Neuronal stem cell (in vitro differentiated cells): Measurements from ENCODE around the gene TRIM45.

Experiments used
- DNase-seq: peaks from one replicate; pipeline ENCODE4 v3.0.0-alpha.2; 2013; ENCODE audit warnings: low spot score
- H2AFZ ChIP-seq: one replicate; pipeline ENCODE4 v1.6.1; 2013; ENCODE audit warnings: mild to moderate bottlenecking, low read length, inconsistent platforms
- H2AK5ac ChIP-seq: 2 replicates; pipeline ENCODE4 v1.6.1; 2013; ENCODE audit warnings: low read depth, mild to moderate bottlenecking, inconsistent platforms, low read length, moderate library complexity, mixed read lengths
- H2BK120ac ChIP-seq: 2 replicates; pipeline ENCODE4 v1.6.1; 2013; ENCODE audit warnings: low read depth, mild to moderate bottlenecking, inconsistent platforms, low read length, moderate library complexity, mixed read lengths
- H2BK12ac ChIP-seq: one replicate; pipeline ENCODE4 v1.6.1; 2013; ENCODE audit warnings: low read length, inconsistent platforms
- H2BK15ac ChIP-seq: 2 replicates; pipeline ENCODE4 v1.6.1; 2013; ENCODE audit warnings: mild to moderate bottlenecking, low read length, inconsistent platforms, mixed read lengths
- H2BK5ac ChIP-seq: one replicate; pipeline ENCODE4 v1.6.1; 2013; ENCODE audit warnings: inconsistent platforms, mild to moderate bottlenecking, low read length, moderate library complexity
- H3K14ac ChIP-seq: one replicate; pipeline ENCODE4 v1.6.1; 2013; ENCODE audit warnings: low read length, inconsistent platforms
- H3K18ac ChIP-seq: 2 replicates; pipeline ENCODE4 v1.6.1; 2013; ENCODE audit warnings: low read length, inconsistent platforms
- H3K23ac ChIP-seq: 2 replicates; pipeline ENCODE4 v1.6.1; 2013; ENCODE audit warnings: low read depth, mild to moderate bottlenecking, mixed read lengths, low read length, inconsistent platforms; ENCODE audit not compliant: poor library complexity
- H3K27ac ChIP-seq: replicated peaks from 3 replicates; pipeline ENCODE4 v1.5.1; 2013; ENCODE audit warnings: low read length, inconsistent platforms
- H3K27me3 ChIP-seq, 3 experiments: 2 replicates each; pipeline ENCODE4 v1.6.1; 2013; ENCODE audit warnings: low read length in 3 of 3, mild to moderate bottlenecking in 2 of 3, inconsistent platforms in 1 of 3, low read depth in 1 of 3, mixed read lengths in 1 of 3, moderate library complexity in 1 of 3; ENCODE audit not compliant: control insufficient read depth in 3 of 3, insufficient read depth in 3 of 3
- H3K36me3 ChIP-seq, 2 donors: replicated peaks in 1 of 2; 2 replicates each; pipeline ENCODE4 v1.6.1; 2013; ENCODE audit warnings: low read length in 2 of 2; ENCODE audit not compliant: control insufficient read depth in 2 of 2, insufficient read depth in 2 of 2
- H3K4ac ChIP-seq: 2 replicates; pipeline ENCODE4 v1.6.1; 2013; ENCODE audit warnings: inconsistent platforms, mild to moderate bottlenecking, low read length, moderate library complexity
- H3K4me1 ChIP-seq, 2 donors: 1 replicate in 1 of 2; 2 replicates in 1 of 2; pipeline ENCODE4 v1.6.1; 2013; ENCODE audit warnings: low read length in 2 of 2, low read depth in 1 of 2; ENCODE audit not compliant: control insufficient read depth in 2 of 2, insufficient read depth in 1 of 2
- H3K4me2 ChIP-seq: one replicate; pipeline ENCODE4 v1.6.1; 2013; ENCODE audit warnings: mild to moderate bottlenecking, low read length, inconsistent platforms; ENCODE audit not compliant: insufficient read depth, poor library complexity, severe bottlenecking
- H3K4me3 ChIP-seq, 2 donors: 2 replicates each; pipeline ENCODE4 v1.5.1; 2013; ENCODE audit warnings: low read length in 2 of 2, mild to moderate bottlenecking in 2 of 2, inconsistent platforms in 1 of 2, moderate library complexity in 1 of 2
- H3K79me1 ChIP-seq: one replicate; pipeline ENCODE4 v1.6.1; 2013; ENCODE audit warnings: low read depth, mild to moderate bottlenecking, inconsistent platforms, low read length, moderate library complexity
- H3K9ac ChIP-seq: one replicate; pipeline ENCODE4 v1.6.1; 2013; ENCODE audit warnings: mild to moderate bottlenecking, low read depth, low read length, inconsistent platforms; ENCODE audit not compliant: poor library complexity
- H3K9me3 ChIP-seq, 2 donors: replicated peaks in 1 of 2; 2 replicates each; pipeline versions ENCODE3 to v1.6.1; 2013; ENCODE audit warnings: low read length in 2 of 2, mild to moderate bottlenecking in 2 of 2, inconsistent platforms in 1 of 2, low read depth in 1 of 2, mixed read lengths in 1 of 2, moderate library complexity in 1 of 2; ENCODE audit not compliant: control insufficient read depth in 2 of 2, insufficient read depth in 1 of 2
- H4K8ac ChIP-seq: one replicate; pipeline ENCODE4 v1.6.1; 2013; ENCODE audit warnings: low read depth, mild to moderate bottlenecking, inconsistent platforms, low read length, moderate library complexity
- H4K91ac ChIP-seq: one replicate; pipeline ENCODE4 v1.6.1; 2013; ENCODE audit warnings: low read length, low read depth, mild to moderate bottlenecking, inconsistent platforms; ENCODE audit not compliant: poor library complexity
- WGBS, 2 donors: extraction: QIAGEN DNeasy Blood & Tissue Kit; methylation state at CpG; one replicate each; pipeline ENCODE4 v1.1.7; 2013; ENCODE audit warnings: missing lambda C conversion rate in 2 of 2, mixed read lengths in 1 of 2; ENCODE audit not compliant: insufficient read length in 2 of 2, insufficient replicate concordance in 1 of 2; ENCODE audit errors: extremely low coverage in 2 of 2; 5-methylcytosine and 5-hydroxymethylcytosine counted together

Gene TRIM45

GRCh38 chr1:117124661-117125060, 3.1 kb upstream of the TRIM45 start:
- peaks cover 6 to 13% of the 10 kb centered on the region in 2 donors for H3K4me1 ChIP-seq

DNA sequence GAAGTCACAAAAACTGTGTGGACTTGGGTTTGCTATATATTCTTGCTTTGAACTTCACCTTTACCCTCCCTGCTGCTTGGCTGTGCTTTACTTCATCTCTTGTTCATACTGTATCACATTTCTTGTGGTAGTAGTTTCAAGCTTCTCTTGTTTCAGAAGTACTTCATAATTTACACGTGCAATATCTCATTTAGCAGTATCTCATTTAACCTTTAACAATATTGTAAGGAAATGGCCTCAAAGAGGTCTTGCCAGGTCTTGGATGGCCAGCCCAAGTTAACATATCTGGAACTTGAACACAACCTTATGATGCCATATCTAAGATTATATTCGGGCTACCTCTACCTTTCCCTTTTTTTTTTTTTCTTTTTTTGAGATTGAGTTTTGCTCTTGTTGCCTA, 1.7 kb upstream of the TRIM45 start:
- Histone ChIP-seq H2AFZ (no peak overlapping the region), H3K18ac (no peak overlapping the region), H3K9me3 (no peaks in the 10 kb centered on the region), H3K27ac (no peak overlapping the region), H2BK120ac (no peak overlapping the region), H3K79me1 (no peaks in the 10 kb centered on the region), H3K9ac (no peak overlapping the region), H4K8ac (no peak overlapping the region), H2AK5ac (no peak overlapping the region), H3K36me3 (peaks cover 2 to 7% of the 10 kb centered on the region in 2 donors), H3K4me1 (peaks cover 6 to 13% of the 10 kb centered on the region in 2 donors), H2BK15ac (no peak overlapping the region), H3K4me2 (no peak overlapping the region), H3K14ac (no peak overlapping the region), H3K27me3 (no peaks in the 10 kb centered on the region), H3K4ac (no peak overlapping the region), H2BK12ac (no peak overlapping the region), H2BK5ac (no peak overlapping the region), H4K91ac (no peak overlapping the region), H3K4me3 (no peak overlapping the region), H3K23ac (no peak overlapping the region)
- no peak for DNase-seq
- WGBS, 2 donors, result no CpG with 5 or more reads among the region's 2 CpGs

More at GRCh38 chr1:117124661-117125060, 3.1 kb upstream of the TRIM45 start:
- Histone ChIP-seq H3K4me2 (no peak overlapping the region), H3K4me3 (no peak overlapping the region), H3K23ac (no peak overlapping the region), H2BK120ac (no peak overlapping the region), H4K91ac (no peak overlapping the region), H3K18ac (no peak overlapping the region), H3K27ac (no peak overlapping the region), H3K27me3 (no peaks in the 10 kb centered on the region), H3K14ac (no peak overlapping the region), H3K9ac (no peak overlapping the region), H3K4ac (no peak overlapping the region), H3K9me3 (no peaks in the 10 kb centered on the region), H4K8ac (no peak overlapping the region), H3K79me1 (no peaks in the 10 kb centered on the region), H2AFZ (no peak overlapping the region), H3K36me3 (no peaks in the 10 kb centered on the region), H2BK5ac (no peak overlapping the region), H2BK15ac (no peak overlapping the region), H2AK5ac (no peak overlapping the region), H2BK12ac (no peak overlapping the region)
- no peak for DNase-seq
- no CpG with 5 or more reads among the region's 1 CpG for WGBS, 2 donors

GRCh38 chr1:117122330-117123025, 929 bp upstream of the TRIM45 start:
- Histone ChIP-seq H3K79me1 (no peaks in the 10 kb centered on the region), H2BK5ac (peak overlapping the region; percentile 84), H3K9ac (peak overlapping the region; percentile 84), H2BK12ac (no peak overlapping the region), H3K4ac (peak overlapping the region; percentile 7), H3K9me3 (no peaks in the 10 kb centered on the region), H4K91ac (peak overlapping the region; percentile 50), H2AK5ac (no peak overlapping the region), H3K18ac (peak overlapping the region; percentile 98), H3K4me1 (peaks cover 6 to 11% of the 10 kb centered on the region in 2 donors), H3K27me3 (no peaks in the 10 kb centered on the region), H4K8ac (no peak overlapping the region), H2AFZ (peak overlapping the region; percentile 98), H2BK120ac (no peak overlapping the region), H3K36me3 (peaks cover 8 to 15% of the 10 kb centered on the region in 2 donors), H3K23ac (peak overlapping the region; percentile 52), H3K14ac (peak overlapping the region; percentile 42), H3K27ac (peak overlapping the region; percentile 97), H3K4me3 (peak overlapping the region; percentile 83 to 92), H2BK15ac (peak overlapping the region; percentile 45), H3K4me2 (peak overlapping the region; percentile 84)
- DNase-seq, result peak; percentile 75
- WGBS, 2 donors, result no CpG with 5 or more reads among the region's 32 CpGs

DNA sequence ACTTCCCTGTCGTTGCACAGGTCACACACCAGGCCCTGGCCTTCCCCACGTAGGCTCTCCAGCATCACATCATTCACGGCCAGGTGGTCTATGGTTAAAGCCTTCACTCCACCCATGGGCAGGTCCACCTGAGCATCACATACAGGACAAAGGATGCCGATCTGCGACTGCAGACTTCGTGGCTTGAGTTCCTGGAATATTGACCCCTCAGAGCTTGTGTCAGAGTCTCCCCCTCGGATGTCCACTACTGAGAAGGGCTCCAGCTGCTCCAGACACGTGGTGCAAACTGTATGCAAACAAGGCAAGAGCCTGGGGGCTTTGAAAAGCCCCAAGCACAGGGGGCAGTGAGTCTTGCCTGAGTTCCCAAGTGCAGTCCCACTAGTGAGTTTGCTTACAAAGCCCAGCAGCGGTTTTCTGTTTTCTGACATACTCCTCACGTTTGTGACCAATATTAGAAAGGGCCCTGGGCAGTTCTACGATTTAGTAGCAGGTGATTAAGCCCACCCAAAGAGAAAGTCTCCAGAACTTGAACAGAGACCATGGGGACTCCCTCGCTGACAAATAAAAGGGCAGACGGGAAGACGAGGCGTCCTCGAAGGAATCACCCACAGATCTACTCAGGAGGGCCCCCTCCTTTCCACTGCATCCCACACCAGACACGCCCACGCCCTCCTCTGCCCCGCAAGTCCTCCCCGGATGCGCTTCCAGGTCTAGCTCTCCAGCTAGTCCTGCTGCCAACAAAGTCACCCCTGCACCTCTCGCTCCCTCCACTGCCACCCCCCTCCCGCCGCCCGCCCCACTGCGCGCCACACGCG, 568 bp downstream of the TRIM45 start:
- Histone ChIP-seq H3K14ac (no peak overlapping the region), H2BK15ac (no peak overlapping the region), H3K36me3 (peaks cover 12 to 30% of the 10 kb centered on the region in 2 donors), H2AK5ac (no peak overlapping the region), H2BK5ac (no peak overlapping the region), H3K27me3 (no peaks in the 10 kb centered on the region), H3K4ac (no peak overlapping the region), H3K23ac (peak overlapping the region; percentile 52), H4K8ac (no peak overlapping the region), H4K91ac (no peak overlapping the region), H3K79me1 (no peaks in the 10 kb centered on the region), H3K4me1 (peaks cover 6 to 11% of the 10 kb centered on the region in 2 donors), H3K9ac (peak overlapping the region; percentile 95), H3K4me3 (peak overlapping the region; percentile 83 to 92), H2BK12ac (no peak overlapping the region), H3K18ac (peak overlapping the region; percentile 40), H2AFZ (peak overlapping the region; percentile 98), H3K9me3 (no peaks in the 10 kb centered on the region), H2BK120ac (no peak overlapping the region), H3K4me2 (peak overlapping the region; percentile 66), H3K27ac (peak overlapping the region; percentile 97)
- no peak for DNase-seq
- WGBS, 2 donors, result no CpG with 5 or more reads among the region's 29 CpGs
